Mesenchymal stem cell (in vitro differentiated cells and primary cell): ENCODE results near the gene KCNG2.

Experiments used
- DNase-seq: peaks from one replicate; pipeline ENCODE4 v3.0.0-alpha.2; 2013
- H2AFZ ChIP-seq: one replicate; pipeline ENCODE4 v1.6.1; 2013; ENCODE audit warnings: low read depth, mild to moderate bottlenecking, control low read depth, inconsistent platforms, low read length, moderate library complexity
- H2AK5ac ChIP-seq: 2 replicates; pipeline ENCODE4 v1.6.1; 2013; ENCODE audit warnings: low read length, moderate library complexity, mild to moderate bottlenecking, inconsistent platforms; ENCODE audit not compliant: severe bottlenecking
- H2BK120ac ChIP-seq: one replicate; pipeline ENCODE4 v1.6.1; 2013; ENCODE audit warnings: low read depth, mild to moderate bottlenecking, inconsistent platforms, low read length, moderate library complexity
- H2BK12ac ChIP-seq, 2 experiments: one replicate each; pipeline ENCODE4 v1.6.1; 2013; ENCODE audit warnings: inconsistent platforms in 2 of 2, low read length in 2 of 2, mild to moderate bottlenecking in 2 of 2, moderate library complexity in 2 of 2, control low read depth in 1 of 2
- H2BK15ac ChIP-seq: one replicate; pipeline ENCODE4 v1.6.1; 2013; ENCODE audit warnings: mild to moderate bottlenecking, low read depth, inconsistent platforms; ENCODE audit not compliant: poor library complexity, severe bottlenecking
- H2BK5ac ChIP-seq: 2 replicates; pipeline ENCODE4 v1.6.1; 2013; ENCODE audit warnings: low read depth, mild to moderate bottlenecking, low read length, control low read depth, inconsistent platforms; ENCODE audit not compliant: poor library complexity, severe bottlenecking
- H3K14ac ChIP-seq, 2 experiments: one replicate each; pipeline ENCODE4 v1.6.1; 2013; ENCODE audit warnings: inconsistent platforms in 2 of 2, low read length in 2 of 2, control low read depth in 1 of 2, mild to moderate bottlenecking in 1 of 2, moderate library complexity in 1 of 2
- H3K18ac ChIP-seq, 2 experiments: one replicate each; pipeline ENCODE4 v1.6.1; 2013; ENCODE audit warnings: inconsistent platforms in 2 of 2, low read length in 2 of 2, control low read depth in 1 of 2, low read depth in 1 of 2, mild to moderate bottlenecking in 1 of 2
- H3K23ac ChIP-seq, 2 experiments: one replicate each; pipeline ENCODE4 v1.6.1; 2013; ENCODE audit warnings: inconsistent platforms in 2 of 2, low read length in 2 of 2, mild to moderate bottlenecking in 2 of 2, moderate library complexity in 2 of 2, control low read depth in 1 of 2
- H3K27ac ChIP-seq: 2 replicates; pipeline ENCODE4 v1.5.1; 2013; ENCODE audit warnings: mild to moderate bottlenecking, moderate library complexity, low read length, control low read depth, inconsistent platforms; ENCODE audit not compliant: poor library complexity, severe bottlenecking
- H3K27me3 ChIP-seq, 2 experiments: 2 replicates each; pipeline versions ENCODE4 v1.6.1 to v1.7.0; 2013; ENCODE audit warnings: low read length in 2 of 2, mild to moderate bottlenecking in 2 of 2, moderate library complexity in 2 of 2, control low read depth in 1 of 2, inconsistent platforms in 1 of 2; ENCODE audit not compliant: control insufficient read depth in 1 of 2, insufficient read depth in 1 of 2
- H3K36me3 ChIP-seq, 2 experiments: 2 replicates each; pipeline versions ENCODE4 v1.6.1 to v1.7.0; 2013; ENCODE audit warnings: low read length in 2 of 2, control low read depth in 1 of 2, inconsistent platforms in 1 of 2, low read depth in 1 of 2, mild to moderate bottlenecking in 1 of 2; ENCODE audit not compliant: insufficient read depth in 2 of 2, control insufficient read depth in 1 of 2
- H3K4ac ChIP-seq, 2 experiments: one replicate each; pipeline ENCODE4 v1.6.1; 2013; ENCODE audit warnings: inconsistent platforms in 2 of 2, low read length in 2 of 2, mild to moderate bottlenecking in 2 of 2, moderate library complexity in 2 of 2, control low read depth in 1 of 2, low read depth in 1 of 2
- H3K4me1 ChIP-seq: 2 replicates; pipeline ENCODE4 v1.6.1; 2013; ENCODE audit warnings: low read depth, low read length, control low read depth; ENCODE audit not compliant: control insufficient read depth, insufficient read depth
- H3K4me2 ChIP-seq: 2 replicates; pipeline ENCODE4 v1.6.1; 2013; ENCODE audit warnings: low read length, mild to moderate bottlenecking, inconsistent platforms; ENCODE audit not compliant: poor library complexity, severe bottlenecking
- H3K4me3 ChIP-seq, 2 experiments: 2 replicates each; pipeline versions ENCODE4 v1.5.1 to v1.7.0; 2013; ENCODE audit warnings: low read length in 2 of 2, mild to moderate bottlenecking in 2 of 2, control low read depth in 1 of 2, low read depth in 1 of 2; ENCODE audit not compliant: insufficient read depth in 1 of 2
- H3K79me1 ChIP-seq: replicated peaks from 2 replicates; pipeline ENCODE4 v1.6.1; 2013; ENCODE audit warnings: mild to moderate bottlenecking, control low read depth, low read length, inconsistent platforms; ENCODE audit not compliant: poor library complexity, severe bottlenecking
- H3K9ac ChIP-seq: 2 replicates; pipeline ENCODE4 v1.7.0; 2013; ENCODE audit warnings: mild to moderate bottlenecking, low read length, moderate library complexity
- H3K9me3 ChIP-seq: 2 replicates; pipeline ENCODE4 v1.7.0; 2013; ENCODE audit warnings: mild to moderate bottlenecking, low read length; ENCODE audit not compliant: control insufficient read depth
- H4K8ac ChIP-seq: one replicate; pipeline ENCODE4 v1.6.1; 2013; ENCODE audit warnings: inconsistent platforms, mild to moderate bottlenecking, low read length, moderate library complexity
- H4K91ac ChIP-seq: one replicate; pipeline ENCODE4 v1.6.1; 2013; ENCODE audit warnings: mild to moderate bottlenecking, low read length, inconsistent platforms
- WGBS: methylation state at CpG from one replicate; pipeline ENCODE4 v1.1.7; 2013; ENCODE audit warnings: mixed read lengths; 5-methylcytosine and 5-hydroxymethylcytosine counted together

KCNG2 gene

GRCh38 chr18:79870301-79871025 is 72.7 kb downstream of the KCNG2 start:
- Histone ChIP-seq H3K9me3 (no peaks in the 10 kb centered on the region), H3K23ac (no peak overlapping the region), H3K79me1 (no peaks in the 10 kb centered on the region), H4K8ac (no peak overlapping the region), H3K4ac (no peak overlapping the region), H3K14ac (no peak overlapping the region), H2AK5ac (no peak overlapping the region), H3K27me3 (peaks cover 0 to 43% of the 10 kb centered on the region in 2 experiments), H2BK5ac (no peak overlapping the region), H3K27ac (no peak overlapping the region), H4K91ac (no peak overlapping the region), H2BK12ac (no peak overlapping the region), H3K9ac (no peak overlapping the region), H2BK15ac (no peak overlapping the region), H3K4me1 (peaks cover 3% of the 10 kb centered on the region), H2BK120ac (no peak overlapping the region), H3K36me3 (no peaks in the 10 kb centered on the region), H3K4me3 (no peak overlapping the region), H2AFZ (no peak overlapping the region), H3K18ac (no peak overlapping the region), H3K4me2 (no peak overlapping the region)
- 93% methylated on average over 18 of the region's 19 CpGs for WGBS
- DNase-seq = no peak

GRCh38 chr18:79871026-79871390 is 73.3 kb downstream of the KCNG2 start:
- no peak overlapping the region for H2AK5ac ChIP-seq
- H4K91ac ChIP-seq = no peak overlapping the region
- no peak overlapping the region for H3K18ac ChIP-seq
- no peak overlapping the region for H3K4ac ChIP-seq
- peaks cover 0 to 48% of the 10 kb centered on the region in 2 experiments for H3K27me3 ChIP-seq
- no peak overlapping the region for H2BK120ac ChIP-seq
- H2AFZ ChIP-seq = no peak overlapping the region
- no peak overlapping the region for H2BK15ac ChIP-seq
- no peak overlapping the region for H2BK12ac ChIP-seq
- H3K14ac ChIP-seq = no peak overlapping the region
- H3K23ac ChIP-seq = no peak overlapping the region
- H3K4me1 ChIP-seq = peaks cover 3% of the 10 kb centered on the region
- no peak overlapping the region for H2BK5ac ChIP-seq
- H3K36me3 ChIP-seq = no peaks in the 10 kb centered on the region
- H3K9me3 ChIP-seq = no peaks in the 10 kb centered on the region
- no peak overlapping the region for H4K8ac ChIP-seq
- 88% methylated on average over 17 of the region's 17 CpGs for WGBS
- no peak for DNase-seq
- no peak overlapping the region for H3K4me3 ChIP-seq
- H3K9ac ChIP-seq = no peak overlapping the region
- H3K27ac ChIP-seq = no peak overlapping the region
- no peak overlapping the region for H3K4me2 ChIP-seq
- no peaks in the 10 kb centered on the region for H3K79me1 ChIP-seq

GRCh38 chr18:79871481-79872091 is 73.8 kb downstream of the KCNG2 start:
- H3K23ac ChIP-seq = no peak overlapping the region
- H3K79me1 ChIP-seq = no peaks in the 10 kb centered on the region
- H3K4me2 ChIP-seq = no peak overlapping the region
- H3K27ac ChIP-seq = no peak overlapping the region
- no peak overlapping the region for H2AFZ ChIP-seq
- H2AK5ac ChIP-seq = no peak overlapping the region
- no peaks in the 10 kb centered on the region for H3K9me3 ChIP-seq
- no peak overlapping the region for H2BK15ac ChIP-seq
- H3K36me3 ChIP-seq = no peaks in the 10 kb centered on the region
- no peak overlapping the region for H3K9ac ChIP-seq
- no peak for DNase-seq
- H4K91ac ChIP-seq = no peak overlapping the region
- peaks cover 0 to 54% of the 10 kb centered on the region in 2 experiments for H3K27me3 ChIP-seq
- no peak overlapping the region for H4K8ac ChIP-seq
- H3K14ac ChIP-seq = no peak overlapping the region
- H2BK12ac ChIP-seq = no peak overlapping the region
- 87% methylated on average over 33 of the region's 33 CpGs for WGBS
- H3K4me1 ChIP-seq = peaks cover 3% of the 10 kb centered on the region
- no peak overlapping the region for H3K4ac ChIP-seq
- no peak overlapping the region for H2BK5ac ChIP-seq
- no peak overlapping the region for H2BK120ac ChIP-seq
- no peak overlapping the region for H3K4me3 ChIP-seq
- H3K18ac ChIP-seq = no peak overlapping the region

GRCh38 chr18:79872527-79873444 is 75.0 kb downstream of the KCNG2 start:
- Histone ChIP-seq H3K4me2 (no peak overlapping the region), H3K9me3 (no peaks in the 10 kb centered on the region), H4K8ac (no peak overlapping the region), H2BK15ac (no peak overlapping the region), H3K36me3 (no peaks in the 10 kb centered on the region), H2AFZ (no peak overlapping the region), H2BK5ac (no peak overlapping the region), H3K27me3 (peaks cover 0 to 64% of the 10 kb centered on the region in 2 experiments), H3K14ac (no peak overlapping the region), H3K79me1 (no peaks in the 10 kb centered on the region), H4K91ac (no peak overlapping the region), H2AK5ac (no peak overlapping the region), H3K4me1 (peaks cover 4% of the 10 kb centered on the region), H3K4ac (no peak overlapping the region), H3K4me3 (no peak overlapping the region), H2BK120ac (no peak overlapping the region), H3K18ac (no peak overlapping the region), H2BK12ac (no peak overlapping the region), H3K9ac (no peak overlapping the region), H3K23ac (no peak overlapping the region), H3K27ac (no peak overlapping the region)
- no peak for DNase-seq
- WGBS = 75% methylated on average over 32 of the region's 36 CpGs
